ENCODE measurements around the gene MAZ. TPM values are rescaled to one million over a fixed set of nuclear protein-coding genes. Genes with fewer than 3 reads are reported as not detected.
"Not testable (repeated sequence)": the region's sequence is repeated elsewhere in the genome, so short reads cannot be mapped to it uniquely, and the experiment has no call there.

MAZ gene
- total RNA-seq, 4 donors from 2014 or later: 62.1 to 101 (median 84.8) TPM

GRCh38 chr16:29784157-29784556 lies 22.2 kb upstream of the MAZ start:
- no peak overlapping the region for H3K4me3 ChIP-seq (ENCODE audit: low read depth, poor library complexity, severe bottlenecking)
- TF ChIP-seq, protein P1, sequence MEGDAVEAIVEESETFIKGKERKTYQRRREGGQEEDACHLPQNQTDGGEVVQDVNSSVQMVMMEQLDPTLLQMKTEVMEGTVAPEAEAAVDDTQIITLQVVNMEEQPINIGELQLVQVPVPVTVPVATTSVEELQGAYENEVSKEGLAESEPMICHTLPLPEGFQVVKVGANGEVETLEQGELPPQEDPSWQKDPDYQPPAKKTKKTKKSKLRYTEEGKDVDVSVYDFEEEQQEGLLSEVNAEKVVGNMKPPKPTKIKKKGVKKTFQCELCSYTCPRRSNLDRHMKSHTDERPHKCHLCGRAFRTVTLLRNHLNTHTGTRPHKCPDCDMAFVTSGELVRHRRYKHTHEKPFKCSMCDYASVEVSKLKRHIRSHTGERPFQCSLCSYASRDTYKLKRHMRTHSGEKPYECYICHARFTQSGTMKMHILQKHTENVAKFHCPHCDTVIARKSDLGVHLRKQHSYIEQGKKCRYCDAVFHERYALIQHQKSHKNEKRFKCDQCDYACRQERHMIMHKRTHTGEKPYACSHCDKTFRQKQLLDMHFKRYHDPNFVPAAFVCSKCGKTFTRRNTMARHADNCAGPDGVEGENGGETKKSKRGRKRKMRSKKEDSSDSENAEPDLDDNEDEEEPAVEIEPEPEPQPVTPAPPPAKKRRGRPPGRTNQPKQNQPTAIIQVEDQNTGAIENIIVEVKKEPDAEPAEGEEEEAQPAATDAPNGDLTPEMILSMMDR (IDR thresholded peaks at IDR 0.05): no peak
- no peak for TF ChIP-seq POLR2A (IDR thresholded peaks at IDR 0.05)
- 90 to 93% methylated on average over 2 of the region's 2 CpGs for WGBS, 2 donors
- intact Hi-C loops (cut with DNase I; ENCODE audit: low total_unique reads): no loop called here
- DNase-seq (ENCODE audit: low spot score in 2 of 2): no peak

- DNase-seq (ENCODE audit: low spot score in 2 of 2): peak; percentile 38 to 95
- intact Hi-C loops (cut with DNase I; ENCODE audit: low total_unique reads): no loop called here
- no peak overlapping the region for H3K4me3 ChIP-seq (ENCODE audit: low read depth, poor library complexity, severe bottlenecking)
- no peak for TF ChIP-seq POLR2A (IDR thresholded peaks at IDR 0.05)
- TF ChIP-seq, protein P1 (IDR thresholded peaks at IDR 0.05): peak in 1 of 3 donors; percentile 30
- 44 to 47% methylated on average over 31 to 38 of the region's 38 CpGs for WGBS, 2 donors
Measured at GRCh38 chr16:29784901-29785500, 21.3 kb upstream of the MAZ start.

- 88 to 96% methylated on average over 4 of the region's 4 CpGs for WGBS, 2 donors
- DNase-seq (ENCODE audit: low spot score in 2 of 2); intact Hi-C loops (cut with DNase I; ENCODE audit: low total_unique reads); H3K4me3 ChIP-seq (ENCODE audit: low read depth, poor library complexity, severe bottlenecking): not testable (repeated sequence)
Measured at GRCh38 chr16:29787155-29787554, 19.2 kb upstream of the MAZ start.

DNA sequence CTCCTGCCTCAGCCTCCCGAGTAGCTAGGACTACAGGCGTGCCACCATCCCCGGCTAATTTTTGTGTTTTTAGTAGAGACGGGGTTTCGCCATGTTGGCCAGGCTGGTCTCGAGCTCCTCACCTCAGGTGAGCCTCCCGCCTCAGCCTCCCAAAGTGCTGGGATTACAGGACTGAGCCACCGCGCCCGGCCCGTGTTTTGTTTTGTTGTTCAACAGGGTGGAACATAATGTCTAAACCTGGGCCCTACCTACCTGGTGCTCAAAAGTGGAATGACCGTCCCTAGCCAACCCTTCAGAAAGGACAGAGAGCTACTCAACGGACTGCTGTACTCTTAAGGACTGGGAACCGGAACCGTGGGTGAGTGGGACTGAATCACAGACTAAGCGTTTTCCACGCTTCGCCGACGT lies 16.6 kb upstream of the MAZ start:
- no peak for TF ChIP-seq POLR2A (IDR thresholded peaks at IDR 0.05)
- TF ChIP-seq, protein P1 (IDR thresholded peaks at IDR 0.05): no peak
- intact Hi-C loops (cut with DNase I; ENCODE audit: low total_unique reads): no loop called here
- peak overlapping the region; percentile 21 for H3K4me3 ChIP-seq (ENCODE audit: low read depth, poor library complexity, severe bottlenecking)
- 52 to 53% methylated on average over 20 of the region's 20 CpGs for WGBS, 2 donors
- DNase-seq (ENCODE audit: low spot score in 2 of 2): no peak

GRCh38 chr16:29790183-29790948 lies 16.0 kb upstream of the MAZ start, which contains the start of gene KIF22:
Gene KIF22, plus strand, starts transcription at chr16:29790751. Its CDS starts 9 bp downstream, at chr16:29790760.
- DNase-seq (ENCODE audit: low spot score in 2 of 2): peak; percentile 99 to 100
- intact Hi-C loops (cut with DNase I; ENCODE audit: low total_unique reads): no loop called here
- WGBS, 2 donors: 0 to 1% methylated on average over 50 to 57 of the region's 67 CpGs
- H3K4me3 ChIP-seq (ENCODE audit: low read depth, poor library complexity, severe bottlenecking): peak within 1 kb of the TSS; percentile 90
- TF ChIP-seq POLR2A (IDR thresholded peaks at IDR 0.05): no peak
- TF ChIP-seq, protein P1 (IDR thresholded peaks at IDR 0.05): peak in 1 of 3 donors; percentile 69
